ENCODE data around the gene CYFIP1.

CYFIP1 gene

GRCh38 chr15:22904736-22905135, 75.4 kb downstream of the CYFIP1 start:
- DNase-seq (ENCODE audit: low spot score) = no peak
- in situ Hi-C loops (cut with MboI; ENCODE audit: low pct_unique_long_range_greater_than_20kb, low sequenced_read_pairs, unreplicated experiment) = no loop called here

DNA sequence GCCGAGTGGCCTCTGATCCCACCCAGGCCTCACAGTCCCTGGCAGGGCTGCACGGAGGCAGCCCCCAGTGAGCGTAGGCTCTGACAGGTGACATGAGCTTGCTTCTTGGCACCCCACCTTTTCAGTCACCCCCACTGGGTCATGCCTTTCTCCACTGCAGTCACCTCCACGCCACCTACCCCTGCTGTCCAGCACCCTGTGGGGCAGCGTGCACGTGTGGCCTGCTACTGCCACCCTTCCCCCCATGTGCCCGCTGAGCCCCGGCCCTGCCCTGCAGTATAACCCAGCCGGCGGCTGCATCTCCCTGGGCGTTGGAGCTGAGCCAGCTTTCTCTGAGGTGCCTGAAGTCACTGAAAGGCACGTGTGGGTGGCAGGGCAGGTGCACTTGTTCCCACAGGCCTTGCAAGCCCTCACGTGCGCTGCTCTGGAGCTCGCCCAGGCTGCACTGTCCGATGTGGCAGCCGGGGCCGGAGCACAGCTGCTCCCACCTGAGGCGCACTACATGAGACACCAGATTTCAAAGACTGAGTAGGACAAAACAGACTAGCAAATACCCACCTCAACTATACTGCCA, 76.1 kb downstream of the CYFIP1 start:
- TF ChIP-seq CTCF (IDR thresholded peaks at IDR 0.05; ENCODE audit: extremely low read depth, insufficient read depth, missing control alignments) = no peak
- in situ Hi-C loops (cut with MboI; ENCODE audit: low pct_unique_long_range_greater_than_20kb, low sequenced_read_pairs, unreplicated experiment) = no loop called here
- no peak for DNase-seq (ENCODE audit: low spot score)

More at GRCh38 chr15:22904736-22905135, 75.4 kb downstream of the CYFIP1 start:
- TF ChIP-seq CTCF (IDR thresholded peaks at IDR 0.05; ENCODE audit: extremely low read depth, insufficient read depth, missing control alignments) = no peak

DNA sequence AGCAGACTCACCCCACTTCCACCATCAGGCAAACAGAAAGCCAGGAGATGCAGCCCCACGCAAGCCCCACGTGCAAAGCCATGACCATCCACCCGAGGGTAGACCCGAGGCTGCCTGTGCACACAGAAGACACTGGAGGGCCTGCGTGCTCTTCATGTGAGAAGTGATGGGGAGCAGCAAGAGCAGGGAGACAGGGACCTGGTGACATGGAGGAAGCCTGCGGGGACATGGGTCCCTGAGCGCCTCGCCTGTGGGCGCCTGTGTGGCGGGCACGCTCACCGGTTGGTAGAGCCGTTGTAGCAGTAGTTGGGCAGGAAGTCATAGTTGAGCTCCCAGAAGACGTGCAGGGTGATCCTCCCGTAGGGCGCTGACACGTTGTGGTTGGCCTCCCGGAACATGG, 76.7 kb downstream of the CYFIP1 start:
- no peak for TF ChIP-seq CTCF (IDR thresholded peaks at IDR 0.05; ENCODE audit: extremely low read depth, insufficient read depth, missing control alignments)
- in situ Hi-C loops (cut with MboI; ENCODE audit: low pct_unique_long_range_greater_than_20kb, low sequenced_read_pairs, unreplicated experiment) = no loop called here
- no peak for DNase-seq (ENCODE audit: low spot score)

DNA sequence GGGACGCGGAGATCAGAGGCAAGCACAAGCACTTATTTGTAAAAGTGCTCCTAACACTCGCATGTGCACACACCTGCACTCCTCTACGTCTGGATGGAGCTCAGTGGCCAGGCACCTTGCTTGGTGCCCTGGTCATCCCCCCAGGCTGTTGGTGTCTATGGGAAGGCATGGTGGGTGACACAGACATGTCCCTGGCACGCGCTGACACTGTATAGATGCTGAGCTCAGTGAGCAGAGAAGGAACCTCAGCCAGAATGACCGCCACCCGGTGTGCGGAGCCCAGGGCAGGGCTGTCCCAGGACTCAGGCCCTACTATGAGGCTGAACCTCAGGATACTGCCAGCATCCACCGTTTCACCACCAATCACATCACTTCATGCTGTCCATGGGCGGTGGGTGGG, 77.2 kb downstream of the CYFIP1 start:
- DNase-seq (ENCODE audit: low spot score) = no peak
- no peak for TF ChIP-seq CTCF (IDR thresholded peaks at IDR 0.05; ENCODE audit: extremely low read depth, insufficient read depth, missing control alignments)
- in situ Hi-C loops (cut with MboI; ENCODE audit: low pct_unique_long_range_greater_than_20kb, low sequenced_read_pairs, unreplicated experiment) = no loop called here

DNA sequence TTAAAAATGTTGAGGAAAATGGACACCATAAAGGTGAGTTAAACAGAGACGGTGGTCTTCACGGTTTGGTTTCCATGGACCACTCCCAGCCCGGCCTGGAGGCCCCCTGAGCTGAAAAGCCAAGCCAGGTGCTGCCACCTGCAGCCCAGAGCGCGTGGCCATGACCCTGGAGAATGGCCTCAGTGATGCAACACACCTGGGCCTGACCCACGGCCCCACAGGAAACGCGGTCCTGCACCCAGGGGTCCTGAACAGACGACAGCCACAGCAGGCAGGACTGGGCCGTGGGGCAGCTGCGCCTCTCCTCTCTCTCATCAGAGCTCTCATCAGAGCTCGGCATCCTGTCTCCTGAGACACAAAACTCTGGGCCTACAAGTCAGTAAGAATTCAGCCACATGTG, 77.6 kb downstream of the CYFIP1 start:
- in situ Hi-C loops (cut with MboI; ENCODE audit: low pct_unique_long_range_greater_than_20kb, low sequenced_read_pairs, unreplicated experiment) = no loop called here
- peak; percentile 24 for TF ChIP-seq CTCF (IDR thresholded peaks at IDR 0.05; ENCODE audit: extremely low read depth, insufficient read depth, missing control alignments)
- no peak for DNase-seq (ENCODE audit: low spot score)

DNA sequence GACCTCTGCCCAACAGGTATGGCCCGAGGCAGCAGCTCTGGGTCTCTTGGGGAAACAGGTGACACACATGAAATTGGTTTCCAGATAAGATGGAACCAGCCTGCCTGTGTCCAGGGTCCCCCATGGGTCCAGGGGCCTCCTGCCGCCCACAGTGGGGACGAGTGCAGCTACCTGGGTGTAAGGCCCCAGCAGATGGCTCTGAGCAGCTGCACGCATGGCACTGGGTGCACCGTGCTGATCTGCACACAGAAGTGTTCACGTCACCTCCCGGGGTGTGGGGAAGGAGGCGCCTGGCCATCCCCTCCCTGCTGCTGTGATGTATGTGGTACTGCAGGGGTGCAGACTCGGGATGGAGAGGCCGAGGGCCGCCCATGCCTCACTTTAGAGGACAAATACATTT, 78.1 kb downstream of the CYFIP1 start:
- no peak for DNase-seq (ENCODE audit: low spot score)
- in situ Hi-C loops (cut with MboI; ENCODE audit: low pct_unique_long_range_greater_than_20kb, low sequenced_read_pairs, unreplicated experiment) = no loop called here
- no peak for TF ChIP-seq CTCF (IDR thresholded peaks at IDR 0.05; ENCODE audit: extremely low read depth, insufficient read depth, missing control alignments)
